Measurements from ENCODE around the gene ZFHX3. TPM values are rescaled to one million over a fixed set of nuclear protein-coding genes. Genes with fewer than 3 reads are reported as not detected.

ZFHX3 gene
- total RNA-seq, 2 donors from 2014 or later: 0.79 to 2.2 TPM

DNA sequence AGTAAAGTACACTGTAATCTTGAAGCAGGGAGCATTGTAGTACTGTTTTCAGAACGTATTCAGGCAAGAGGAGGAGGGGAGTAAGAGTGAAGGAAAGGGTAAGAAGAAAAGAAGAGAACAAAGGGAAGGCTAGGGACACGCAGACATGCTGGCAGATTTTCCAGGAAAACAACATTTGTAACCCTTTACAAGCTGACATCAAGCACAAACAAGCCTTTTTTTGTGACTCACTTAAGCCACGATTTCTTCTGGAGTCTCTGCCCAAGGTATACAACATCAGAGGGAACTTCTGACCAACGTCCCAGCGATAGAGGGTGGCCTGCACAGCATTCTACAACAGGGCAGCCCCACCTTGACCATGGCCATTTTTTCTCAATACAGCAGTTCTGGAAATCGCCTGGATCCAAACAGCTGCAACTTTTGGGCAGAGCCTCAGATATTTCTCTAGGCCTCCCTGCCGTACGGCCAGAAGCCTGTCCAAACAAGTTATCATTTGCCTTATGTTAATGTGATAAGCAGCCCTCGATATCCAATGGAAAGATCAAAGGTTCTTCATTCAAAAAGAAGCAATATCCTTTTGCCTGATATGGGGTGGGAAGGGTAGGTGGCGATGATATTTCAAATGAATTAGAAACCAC is 247.3 kb downstream of the ZFHX3 start:
- no peak overlapping the region for H3K4me3 ChIP-seq (ENCODE audit: low read length)
- H3K27ac Mint-ChIP-seq: no peak overlapping the region
- H3K36me3 ChIP-seq (ENCODE audit: control insufficient read depth, insufficient read depth, low read length): no peaks in the 10 kb centered on the region
- no peaks in the 10 kb centered on the region for H3K4me1 Mint-ChIP-seq
- TF ChIP-seq, protein P1, sequence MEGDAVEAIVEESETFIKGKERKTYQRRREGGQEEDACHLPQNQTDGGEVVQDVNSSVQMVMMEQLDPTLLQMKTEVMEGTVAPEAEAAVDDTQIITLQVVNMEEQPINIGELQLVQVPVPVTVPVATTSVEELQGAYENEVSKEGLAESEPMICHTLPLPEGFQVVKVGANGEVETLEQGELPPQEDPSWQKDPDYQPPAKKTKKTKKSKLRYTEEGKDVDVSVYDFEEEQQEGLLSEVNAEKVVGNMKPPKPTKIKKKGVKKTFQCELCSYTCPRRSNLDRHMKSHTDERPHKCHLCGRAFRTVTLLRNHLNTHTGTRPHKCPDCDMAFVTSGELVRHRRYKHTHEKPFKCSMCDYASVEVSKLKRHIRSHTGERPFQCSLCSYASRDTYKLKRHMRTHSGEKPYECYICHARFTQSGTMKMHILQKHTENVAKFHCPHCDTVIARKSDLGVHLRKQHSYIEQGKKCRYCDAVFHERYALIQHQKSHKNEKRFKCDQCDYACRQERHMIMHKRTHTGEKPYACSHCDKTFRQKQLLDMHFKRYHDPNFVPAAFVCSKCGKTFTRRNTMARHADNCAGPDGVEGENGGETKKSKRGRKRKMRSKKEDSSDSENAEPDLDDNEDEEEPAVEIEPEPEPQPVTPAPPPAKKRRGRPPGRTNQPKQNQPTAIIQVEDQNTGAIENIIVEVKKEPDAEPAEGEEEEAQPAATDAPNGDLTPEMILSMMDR (conservative IDR thresholded peaks at IDR 0.05): no peak
- no peaks in the 10 kb centered on the region for H3K27me3 Mint-ChIP-seq (ENCODE audit: insufficient read depth)
- peaks cover 9% of the 10 kb centered on the region for H3K36me3 Mint-ChIP-seq (ENCODE audit: low read depth)
- 84 to 85% methylated on average over 9 to 10 of the region's 10 CpGs for WGBS, 2 experiments (ENCODE audit: insufficient coverage in 1 of 2, insufficient read length in 1 of 2)
- H3K4me1 ChIP-seq (ENCODE audit: control insufficient read depth, insufficient read depth, low read length): no peaks in the 10 kb centered on the region
- no peaks in the 10 kb centered on the region for H3K9me3 Mint-ChIP-seq
- no peak overlapping the region for H3K4me3 Mint-ChIP-seq
- no peaks in the 10 kb centered on the region for H3K9me3 ChIP-seq (ENCODE audit: control insufficient read depth, low read length)
- H3K27me3 ChIP-seq (ENCODE audit: control insufficient read depth, insufficient read depth, low read length, poor library complexity, severe bottlenecking): no peaks in the 10 kb centered on the region
- no peak for DNase-seq
- no peak overlapping the region for H3K27ac ChIP-seq (ENCODE audit: low read depth, low read length)
- no peak overlapping the region for H3K9ac ChIP-seq (ENCODE audit: extremely low read depth, low read length, poor library complexity, severe bottlenecking)

DNA sequence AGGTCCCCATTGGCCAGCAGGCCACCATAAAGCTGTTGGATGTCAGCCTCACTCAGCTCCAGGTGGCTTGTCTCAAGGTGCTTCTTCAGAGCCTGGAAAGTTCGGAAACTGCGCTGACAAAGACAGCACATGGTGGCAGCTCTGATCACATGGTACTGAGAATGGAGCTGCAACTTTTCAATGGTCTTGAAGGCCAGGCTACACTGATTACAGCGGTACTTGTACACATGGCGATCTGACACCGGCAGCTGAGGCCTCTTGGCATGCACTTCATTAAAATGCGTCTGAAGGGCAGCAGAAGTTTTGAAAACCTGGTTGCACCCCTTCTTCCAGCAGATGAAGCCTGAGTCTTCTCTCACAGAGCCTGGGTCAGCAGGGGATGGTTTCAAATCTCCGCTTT is 249.7 kb downstream of the ZFHX3 start:
- TF ChIP-seq, protein P1 (conservative IDR thresholded peaks at IDR 0.05): no peak
- Histone ChIP-seq H3K9ac (ENCODE audit: extremely low read depth, low read length, poor library complexity, severe bottlenecking) (no peak overlapping the region), H3K36me3 (ENCODE audit: control insufficient read depth, insufficient read depth, low read length) (no peaks in the 10 kb centered on the region), H3K27ac (ENCODE audit: low read depth, low read length) (no peak overlapping the region), H3K9me3 (ENCODE audit: control insufficient read depth, low read length) (no peaks in the 10 kb centered on the region), H3K27me3 (ENCODE audit: control insufficient read depth, insufficient read depth, low read length, poor library complexity, severe bottlenecking) (no peaks in the 10 kb centered on the region), H3K4me1 (ENCODE audit: control insufficient read depth, insufficient read depth, low read length) (no peaks in the 10 kb centered on the region), H3K4me3 (ENCODE audit: low read length) (no peak overlapping the region)
- WGBS, 2 experiments (ENCODE audit: insufficient coverage in 1 of 2, insufficient read length in 1 of 2): 92 to 96% methylated on average over 7 of the region's 7 CpGs
- H3K27me3 Mint-ChIP-seq (ENCODE audit: insufficient read depth): peaks cover 2% of the 10 kb centered on the region
- no peaks in the 10 kb centered on the region for H3K9me3 Mint-ChIP-seq
- H3K36me3 Mint-ChIP-seq (ENCODE audit: low read depth): peaks cover 13% of the 10 kb centered on the region
- H3K27ac Mint-ChIP-seq: no peak overlapping the region
- DNase-seq: no peak
- no peak overlapping the region for H3K4me3 Mint-ChIP-seq
- no peaks in the 10 kb centered on the region for H3K4me1 Mint-ChIP-seq

DNA sequence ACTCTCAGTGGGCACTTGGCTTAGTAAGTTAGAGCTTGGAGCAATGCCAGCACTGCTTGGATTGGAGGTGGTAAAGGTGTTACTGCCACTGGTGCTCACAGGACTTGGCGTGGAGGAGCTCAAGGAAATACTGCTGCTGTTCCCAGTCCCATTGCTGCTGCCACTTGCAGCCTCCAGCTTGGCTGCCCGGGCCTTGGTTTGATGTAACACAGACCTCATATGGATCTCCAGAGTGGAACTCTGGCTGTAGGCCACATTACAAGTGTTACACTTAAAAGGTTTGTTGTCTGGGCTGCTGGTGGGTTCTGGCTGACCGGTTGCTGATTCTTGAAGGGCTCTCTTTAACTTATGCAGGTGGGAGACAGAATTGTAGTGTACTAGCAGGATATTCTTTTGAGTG is 250.3 kb downstream of the ZFHX3 start:
- Histone ChIP-seq H3K9me3 (ENCODE audit: control insufficient read depth, low read length) (no peaks in the 10 kb centered on the region), H3K27ac (ENCODE audit: low read depth, low read length) (no peak overlapping the region), H3K36me3 (ENCODE audit: control insufficient read depth, insufficient read depth, low read length) (no peaks in the 10 kb centered on the region), H3K27me3 (ENCODE audit: control insufficient read depth, insufficient read depth, low read length, poor library complexity, severe bottlenecking) (no peaks in the 10 kb centered on the region), H3K4me3 (ENCODE audit: low read length) (no peak overlapping the region), H3K4me1 (ENCODE audit: control insufficient read depth, insufficient read depth, low read length) (no peaks in the 10 kb centered on the region), H3K9ac (ENCODE audit: extremely low read depth, low read length, poor library complexity, severe bottlenecking) (no peak overlapping the region)
- no peak overlapping the region for H3K27ac Mint-ChIP-seq
- peaks cover 2% of the 10 kb centered on the region for H3K27me3 Mint-ChIP-seq (ENCODE audit: insufficient read depth)
- 93% methylated on average over 3 of the region's 3 CpGs for WGBS, 2 experiments (ENCODE audit: insufficient coverage in 1 of 2, insufficient read length in 1 of 2)
- no peaks in the 10 kb centered on the region for H3K4me1 Mint-ChIP-seq
- TF ChIP-seq, protein P1 (conservative IDR thresholded peaks at IDR 0.05): no peak
- no peaks in the 10 kb centered on the region for H3K9me3 Mint-ChIP-seq
- peaks cover 13% of the 10 kb centered on the region for H3K36me3 Mint-ChIP-seq (ENCODE audit: low read depth)
- H3K4me3 Mint-ChIP-seq: no peak overlapping the region
- DNase-seq: no peak
